ENCODE data around the gene YPEL2. TPM values are rescaled to one million over a fixed set of nuclear protein-coding genes. Genes with fewer than 3 reads are reported as not detected.

YPEL2 gene
- total and polyA plus RNA-seq, 8 donors: 6.7 to 28.7 (median 12.7) TPM

DNA sequence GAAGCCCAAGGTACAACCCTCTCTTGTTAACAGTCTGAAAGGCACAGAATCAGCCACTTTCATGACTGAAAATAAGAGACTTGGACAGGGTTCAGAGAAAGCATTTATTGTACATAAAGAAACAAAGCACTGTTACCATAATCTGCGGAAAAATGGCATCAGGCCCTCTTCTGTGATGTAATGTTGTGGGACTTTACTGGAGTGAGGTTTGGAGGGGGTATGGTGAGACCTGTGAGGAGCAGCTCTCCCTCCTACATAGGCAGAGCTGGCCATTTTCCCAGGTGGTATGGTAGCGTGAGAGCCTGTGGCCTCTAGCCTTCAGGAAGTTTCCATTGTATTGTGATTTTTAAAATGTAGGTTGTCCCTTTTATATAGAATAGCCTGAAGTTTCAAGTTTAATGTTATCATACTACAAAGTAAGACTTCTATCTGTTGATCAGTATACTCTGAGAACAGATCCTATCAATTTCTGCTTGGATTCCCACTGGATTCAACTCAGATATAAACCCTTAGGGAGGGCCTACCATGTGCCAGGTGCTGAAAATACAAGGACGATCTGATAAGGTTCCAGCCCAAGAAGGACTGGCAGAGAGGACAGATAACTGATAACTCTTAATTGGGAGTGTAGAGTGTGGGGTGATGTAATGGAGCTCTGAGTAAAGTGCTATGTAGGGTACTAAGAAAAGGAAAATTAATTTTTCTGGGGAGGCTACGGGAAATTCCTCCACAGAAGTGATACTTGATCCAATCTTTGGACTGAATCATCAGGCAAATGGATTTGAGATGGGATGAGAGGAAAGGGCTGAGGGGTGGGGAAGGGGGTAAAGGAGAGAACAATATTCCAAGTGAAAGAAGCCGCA is 4.1 kb upstream of the YPEL2 start:
- intact Hi-C loops (cut with DNase I): loop anchor here in 2 of 3 donors (5.0 to 10.0 kb wide), 2 partner anchors 115 to 117 kb away; no protein-coding TSS in a partner anchor
- DNase-seq (no peak), FAIRE-seq (no peak), ATAC-seq (no peak)
- H3K36me3 ChIP-seq: no peaks in the 10 kb centered on the region
- H3K4me1 ChIP-seq: peaks cover 7 to 25% (median 14%) of the 10 kb centered on the region in 3 donors
- no peak overlapping the region for H3K4me3 ChIP-seq
- TF ChIP-seq, protein P1, sequence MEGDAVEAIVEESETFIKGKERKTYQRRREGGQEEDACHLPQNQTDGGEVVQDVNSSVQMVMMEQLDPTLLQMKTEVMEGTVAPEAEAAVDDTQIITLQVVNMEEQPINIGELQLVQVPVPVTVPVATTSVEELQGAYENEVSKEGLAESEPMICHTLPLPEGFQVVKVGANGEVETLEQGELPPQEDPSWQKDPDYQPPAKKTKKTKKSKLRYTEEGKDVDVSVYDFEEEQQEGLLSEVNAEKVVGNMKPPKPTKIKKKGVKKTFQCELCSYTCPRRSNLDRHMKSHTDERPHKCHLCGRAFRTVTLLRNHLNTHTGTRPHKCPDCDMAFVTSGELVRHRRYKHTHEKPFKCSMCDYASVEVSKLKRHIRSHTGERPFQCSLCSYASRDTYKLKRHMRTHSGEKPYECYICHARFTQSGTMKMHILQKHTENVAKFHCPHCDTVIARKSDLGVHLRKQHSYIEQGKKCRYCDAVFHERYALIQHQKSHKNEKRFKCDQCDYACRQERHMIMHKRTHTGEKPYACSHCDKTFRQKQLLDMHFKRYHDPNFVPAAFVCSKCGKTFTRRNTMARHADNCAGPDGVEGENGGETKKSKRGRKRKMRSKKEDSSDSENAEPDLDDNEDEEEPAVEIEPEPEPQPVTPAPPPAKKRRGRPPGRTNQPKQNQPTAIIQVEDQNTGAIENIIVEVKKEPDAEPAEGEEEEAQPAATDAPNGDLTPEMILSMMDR (IDR thresholded peaks at IDR 0.05): no peak
- no peaks in the 10 kb centered on the region for H3K27me3 ChIP-seq
- 69 to 72% methylated on average over 5 of the region's 5 CpGs for WGBS, 2 donors
- H3K9me3 ChIP-seq: no peaks in the 10 kb centered on the region
- H3K27ac ChIP-seq: peak overlapping the region in 3 of 4 donors; percentile 1 to 79 (median 3)

DNA sequence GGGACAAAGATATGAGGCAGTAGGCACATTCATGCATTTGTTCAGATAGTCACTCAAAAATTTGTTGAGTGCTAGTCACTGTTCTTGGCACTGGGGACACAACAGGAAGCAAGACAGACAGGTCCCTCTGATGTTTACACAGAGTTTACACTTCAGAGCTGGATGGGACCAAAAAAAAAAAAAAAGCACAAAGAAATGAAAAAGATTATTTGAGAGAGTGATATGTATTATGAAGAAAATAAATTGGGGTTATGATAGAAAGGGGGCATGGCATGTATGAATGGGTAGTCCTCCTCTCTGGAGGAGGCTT is 3.5 kb upstream of the YPEL2 start:
- peak overlapping the region in 3 of 4 donors; percentile 1 to 95 (median 79) for H3K27ac ChIP-seq
- intact Hi-C loops (cut with DNase I): loop anchor here in 2 of 3 donors (5.0 to 10.0 kb wide), 2 partner anchors 114 to 117 kb away; no protein-coding TSS in a partner anchor

DNA sequence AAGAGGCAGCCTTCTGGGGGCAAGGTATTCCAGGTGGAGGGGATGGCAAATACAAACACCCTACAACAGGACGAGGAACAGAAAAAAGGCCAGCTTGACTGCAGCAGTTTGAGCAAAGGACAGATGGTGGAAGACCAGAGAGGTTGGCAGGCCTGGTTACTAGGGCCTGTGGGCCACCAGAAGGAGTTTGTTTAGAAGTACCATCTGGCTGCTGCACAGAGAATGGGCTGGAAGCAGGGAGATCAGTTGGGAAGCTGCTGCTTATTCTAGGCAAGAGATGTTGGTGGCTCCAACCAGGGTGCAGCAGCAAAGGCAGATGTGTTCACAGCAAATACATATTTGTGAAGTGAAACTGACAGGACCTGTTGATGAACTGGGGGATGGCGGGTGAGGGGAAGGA is 2.9 kb upstream of the YPEL2 start:
- ATAC-seq (no peak), DNase-seq (no peak), FAIRE-seq (no peak)
- intact Hi-C loops (cut with DNase I): loop anchor here in 2 of 3 donors (5.0 to 10.0 kb wide), 2 partner anchors 114 to 116 kb away; no protein-coding TSS in a partner anchor
- no peaks in the 10 kb centered on the region for H3K9me3 ChIP-seq
- 87 to 94% methylated on average over 2 of the region's 2 CpGs for WGBS, 2 donors
- no peaks in the 10 kb centered on the region for H3K36me3 ChIP-seq
- peak overlapping the region in 3 of 4 donors; percentile 79 to 96 (median 95) for H3K27ac ChIP-seq
- TF ChIP-seq, protein P1 (IDR thresholded peaks at IDR 0.05): no peak
- H3K4me3 ChIP-seq: no peak overlapping the region
- H3K27me3 ChIP-seq: no peaks in the 10 kb centered on the region
- peaks cover 11 to 31% (median 19%) of the 10 kb centered on the region in 3 donors for H3K4me1 ChIP-seq

More for the DNA sequence above, 3.5 kb upstream of the YPEL2 start:
- H3K36me3 ChIP-seq: no peaks in the 10 kb centered on the region
- H3K27me3 ChIP-seq: no peaks in the 10 kb centered on the region
- no peak for FAIRE-seq
- no peak overlapping the region for H3K4me3 ChIP-seq
- DNase-seq: no peak
- H3K9me3 ChIP-seq: no peaks in the 10 kb centered on the region
- no peak for ATAC-seq
- TF ChIP-seq, protein P1 (IDR thresholded peaks at IDR 0.05): no peak
- H3K4me1 ChIP-seq: peaks cover 7 to 25% (median 14%) of the 10 kb centered on the region in 3 donors

DNA sequence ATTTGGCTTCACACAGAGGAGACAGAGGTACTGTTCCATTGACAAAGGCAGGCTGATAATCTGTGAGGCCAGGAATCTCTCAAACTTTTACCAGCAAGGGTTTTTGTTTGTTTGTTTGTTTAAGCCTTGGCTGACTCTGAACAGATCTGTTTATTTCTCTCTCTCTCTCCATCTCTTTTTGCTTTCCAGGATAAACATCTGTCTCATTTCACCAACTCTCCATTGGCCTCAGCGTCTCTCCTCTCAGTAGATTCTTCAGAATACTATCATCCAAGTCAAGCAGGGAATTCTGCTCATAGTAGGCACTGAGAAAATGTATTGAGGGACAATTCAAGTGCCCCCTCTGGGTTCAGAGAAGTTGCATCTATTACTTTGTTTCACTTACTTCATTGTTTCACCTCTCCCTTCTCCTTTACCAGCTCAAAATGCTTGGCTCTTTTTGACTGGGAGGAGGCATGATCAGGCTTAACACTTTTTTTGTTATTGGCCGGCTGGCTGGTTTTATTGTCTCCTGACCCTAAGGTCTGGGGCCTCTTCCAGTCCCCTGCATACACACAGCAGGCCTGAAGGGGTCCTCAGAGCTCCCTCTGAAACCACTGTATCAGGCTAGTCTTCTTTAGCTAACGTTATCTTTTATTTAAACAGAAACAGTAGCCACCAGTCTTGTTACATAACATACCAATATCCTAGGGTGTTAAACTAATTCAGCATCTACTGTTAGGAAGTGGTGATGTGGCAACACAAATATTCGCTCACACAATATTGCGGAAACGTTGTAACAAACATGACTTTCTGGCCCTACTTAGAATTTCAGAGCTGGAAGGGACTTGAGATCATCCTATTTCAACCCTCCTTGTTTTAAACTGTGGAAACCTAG is 2.0 kb upstream of the YPEL2 start:
- WGBS, 2 donors: 9 to 11% methylated on average over 6 of the region's 6 CpGs
- DNase-seq (peak in 4 of 6 donors; percentile 51 to 64 (median 60)), ATAC-seq (peak; percentile 37 to 70 (median 62)), FAIRE-seq (no peak)
- intact Hi-C loops (cut with DNase I): loop anchor here in 2 of 3 donors (5.0 to 10.0 kb wide), 3 partner anchors 38 to 115 kb away; no protein-coding TSS in a partner anchor
- peak overlapping the region; percentile 79 to 96 (median 92) for H3K27ac ChIP-seq
- H3K36me3 ChIP-seq: no peaks in the 10 kb centered on the region
- no peak overlapping the region for H3K4me3 ChIP-seq
- H3K27me3 ChIP-seq: no peaks in the 10 kb centered on the region
- H3K9me3 ChIP-seq: no peaks in the 10 kb centered on the region
- H3K4me1 ChIP-seq: peaks cover 17 to 37% (median 20%) of the 10 kb centered on the region in 3 donors
- TF ChIP-seq, protein P1 (IDR thresholded peaks at IDR 0.05): peak; percentile 40 to 76 (median 74)

Data from pancreas (tissue), 10 donors.